IPS-15b (cell line): ENCODE results near the gene ENPEP.
A peak's percentile ranks its signal among the peaks of the same experiment; 100 is the strongest.
"Not testable (repeated sequence)": the region's sequence is repeated elsewhere in the genome, so short reads cannot be mapped to it uniquely, and the experiment has no call there.

Experiments used
- H3K27me3 ChIP-seq: one replicate; pipeline ENCODE4 v1.6.1; 2013; ENCODE audit warnings: low read length; ENCODE audit not compliant: control insufficient read depth, insufficient read depth
- H3K36me3 ChIP-seq: one replicate; pipeline ENCODE4 v1.6.1; 2013; ENCODE audit warnings: low read length; ENCODE audit not compliant: control insufficient read depth, insufficient read depth
- H3K4me1 ChIP-seq: one replicate; pipeline ENCODE4 v1.6.1; 2013; ENCODE audit warnings: mild to moderate bottlenecking, low read length; ENCODE audit not compliant: control insufficient read depth, insufficient read depth
- H3K4me3 ChIP-seq: one replicate; pipeline ENCODE4 v1.5.1; 2013; ENCODE audit warnings: low read depth, low read length
- H3K9ac ChIP-seq: one replicate; pipeline ENCODE4 v1.6.1; 2013; ENCODE audit warnings: low read depth, mild to moderate bottlenecking, low read length
- H3K9me3 ChIP-seq: one replicate; pipeline ENCODE4 v1.6.1; 2013; ENCODE audit warnings: mild to moderate bottlenecking, low read length; ENCODE audit not compliant: control insufficient read depth, insufficient read depth

The ENPEP gene

DNA sequence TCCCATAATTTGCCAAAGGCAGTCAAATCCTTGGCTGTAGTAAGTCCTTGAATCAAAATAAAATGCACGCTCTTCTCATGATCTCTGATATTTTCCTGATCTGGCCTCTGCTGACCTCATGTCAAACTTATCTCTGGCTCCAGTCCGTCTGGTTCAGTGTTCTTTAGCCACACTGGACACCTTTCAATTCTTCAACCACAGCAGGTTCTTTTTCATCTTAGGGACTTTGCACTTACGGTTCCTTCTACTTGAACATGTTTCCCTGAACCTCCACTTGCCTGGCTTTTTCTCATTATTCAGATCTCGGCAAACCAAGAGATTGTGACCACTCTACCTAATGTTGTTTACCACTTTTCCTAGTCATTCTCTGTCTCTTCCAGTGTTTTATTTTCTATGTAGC is 10.3 kb downstream of the ENPEP start:
- H3K36me3 ChIP-seq = no peaks in the 10 kb centered on the region
- no peaks in the 10 kb centered on the region for H3K27me3 ChIP-seq
- no peaks in the 10 kb centered on the region for H3K9me3 ChIP-seq
- peaks cover 20% of the 10 kb centered on the region for H3K4me1 ChIP-seq
- no peak overlapping the region for H3K4me3 ChIP-seq
- H3K9ac ChIP-seq = no peak overlapping the region

DNA sequence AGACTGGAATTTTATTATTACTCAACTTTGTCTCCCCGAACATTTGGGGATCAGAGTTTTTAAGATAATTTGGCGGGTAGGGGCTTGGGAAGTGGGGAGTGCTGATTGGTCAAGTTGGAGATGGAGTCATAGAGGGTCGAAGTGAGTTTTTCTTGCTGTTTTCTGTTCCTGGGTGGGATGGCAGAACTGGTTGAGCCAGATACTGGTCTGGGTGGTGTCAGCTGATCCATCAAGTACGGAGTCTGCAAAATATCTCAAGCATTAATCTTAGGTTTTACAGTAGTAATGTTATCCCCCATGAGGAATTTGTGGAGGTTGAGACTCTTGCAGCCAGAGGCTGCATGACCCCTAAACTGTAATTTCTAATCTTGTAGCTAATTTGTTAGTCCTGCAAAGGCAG is 10.9 kb downstream of the ENPEP start:
- H3K9me3 ChIP-seq, H3K36me3 ChIP-seq, H3K9ac ChIP-seq, H3K4me3 ChIP-seq, H3K27me3 ChIP-seq: not testable (repeated sequence)
- H3K4me1 ChIP-seq = peaks cover 17% of the 10 kb centered on the region

DNA sequence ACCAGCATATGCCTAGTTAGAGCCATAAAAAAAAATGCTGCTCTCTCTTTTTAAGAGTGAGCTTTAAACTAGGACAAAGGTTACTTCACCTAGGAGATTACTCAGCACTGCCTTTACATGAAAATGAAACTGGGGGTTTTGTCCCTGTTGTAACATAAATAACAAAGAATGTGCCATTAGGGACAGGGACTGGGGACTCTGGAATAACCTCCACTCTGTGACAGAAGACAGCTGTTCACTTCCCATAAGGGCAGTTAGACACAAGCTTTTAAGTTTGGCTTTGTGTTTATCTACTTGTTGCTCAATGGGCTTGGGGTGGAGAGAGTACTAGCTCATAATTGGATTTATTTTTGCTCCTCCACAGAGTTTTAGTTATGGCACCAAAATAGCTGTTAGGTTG is 11.9 kb downstream of the ENPEP start:
- H3K4me1 ChIP-seq = peaks cover 17% of the 10 kb centered on the region
- no peak overlapping the region for H3K9ac ChIP-seq
- peak overlapping the region; percentile 0 for H3K4me3 ChIP-seq
- H3K27me3 ChIP-seq = no peaks in the 10 kb centered on the region
- H3K9me3 ChIP-seq = no peaks in the 10 kb centered on the region
- H3K36me3 ChIP-seq = no peaks in the 10 kb centered on the region

DNA sequence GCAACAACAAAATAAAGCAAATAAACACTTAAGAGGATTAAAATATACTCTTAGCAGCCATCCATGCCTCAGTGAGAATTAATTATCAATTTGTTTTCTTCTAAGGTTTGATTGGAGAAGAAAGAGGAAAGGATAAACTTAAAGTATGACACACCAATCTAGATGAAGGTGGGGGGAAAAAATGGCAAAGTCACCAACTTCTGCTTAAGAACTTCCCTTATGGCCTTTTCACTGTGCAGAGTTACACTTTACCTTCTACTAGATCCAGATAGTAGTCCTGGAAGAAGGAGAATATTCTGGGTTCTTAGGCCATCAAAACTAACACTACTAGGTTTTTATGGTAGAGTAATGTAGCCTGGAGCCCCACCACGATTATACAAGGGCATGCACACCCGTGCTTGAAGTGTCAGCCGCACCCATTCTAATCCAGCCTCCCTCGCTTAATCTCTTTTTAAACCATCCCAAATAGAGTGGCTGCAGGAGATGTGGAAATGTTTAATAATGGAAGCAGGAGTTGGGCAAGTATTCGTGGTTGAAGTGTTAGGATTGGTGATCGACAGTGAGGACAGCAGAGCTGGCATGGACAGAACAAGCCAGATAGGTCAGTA is 14.1 kb downstream of the ENPEP start:
- Histone ChIP-seq H3K9me3 (no peaks in the 10 kb centered on the region), H3K4me3 (no peak overlapping the region), H3K4me1 (peaks cover 17% of the 10 kb centered on the region)

GRCh38 chr4:110492522-110492921 is 16.6 kb downstream of the ENPEP start:
- Histone ChIP-seq H3K4me1 (peaks cover 12% of the 10 kb centered on the region), H3K9ac (no peak overlapping the region), H3K27me3 (no peaks in the 10 kb centered on the region), H3K4me3 (no peak overlapping the region), H3K36me3 (no peaks in the 10 kb centered on the region), H3K9me3 (no peaks in the 10 kb centered on the region)

More for the DNA sequence above, 14.1 kb downstream of the ENPEP start:
- H3K27me3 ChIP-seq = no peaks in the 10 kb centered on the region
- no peaks in the 10 kb centered on the region for H3K36me3 ChIP-seq
- no peak overlapping the region for H3K9ac ChIP-seq

DNA sequence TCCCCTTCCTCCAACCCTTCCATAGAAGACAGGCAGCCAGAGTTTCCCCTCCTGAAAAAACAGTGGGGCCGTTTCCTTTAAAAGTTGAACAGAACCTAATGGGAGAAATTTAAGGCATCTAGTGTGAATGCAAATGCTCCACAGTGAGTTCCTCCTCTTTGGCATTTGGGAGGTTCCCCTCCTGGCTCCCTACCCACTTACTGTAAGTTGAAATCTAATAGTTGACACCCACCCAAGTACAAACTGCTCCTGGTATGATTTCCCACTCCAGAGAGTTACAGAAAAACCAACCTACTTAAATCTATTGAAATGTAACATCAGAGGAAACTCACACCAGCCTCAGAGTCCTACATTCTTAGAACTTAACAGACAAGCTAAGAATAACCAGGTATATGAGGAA is 17.6 kb downstream of the ENPEP start:
- Histone ChIP-seq H3K9ac (no peak overlapping the region), H3K9me3 (no peaks in the 10 kb centered on the region), H3K36me3 (no peaks in the 10 kb centered on the region), H3K27me3 (no peaks in the 10 kb centered on the region), H3K4me3 (no peak overlapping the region), H3K4me1 (peaks cover 4% of the 10 kb centered on the region)

DNA sequence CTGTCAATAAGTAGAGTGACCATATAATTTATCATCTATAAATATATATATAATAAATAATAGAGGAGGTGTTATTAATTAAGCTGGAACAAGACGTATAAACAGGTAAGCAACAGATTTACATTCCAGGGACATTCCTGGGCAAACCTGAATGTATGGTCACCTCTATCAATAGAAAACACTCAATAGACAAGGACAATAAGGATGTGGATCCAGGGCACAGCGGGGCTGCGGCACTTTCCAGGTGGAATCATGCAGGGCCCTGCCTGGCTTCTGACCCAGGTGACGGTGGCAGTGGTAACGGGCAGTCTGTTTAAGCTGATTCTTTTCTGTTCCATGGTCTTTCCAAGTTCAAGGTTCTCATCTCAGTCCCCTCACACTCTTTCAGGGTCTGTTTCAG is 22.5 kb downstream of the ENPEP start:
- Histone ChIP-seq H3K9ac (no peak overlapping the region), H3K4me1 (no peaks in the 10 kb centered on the region), H3K36me3 (no peaks in the 10 kb centered on the region), H3K9me3 (no peaks in the 10 kb centered on the region), H3K4me3 (no peak overlapping the region), H3K27me3 (no peaks in the 10 kb centered on the region)

- Histone ChIP-seq H3K27me3 (no peaks in the 10 kb centered on the region), H3K4me1 (no peaks in the 10 kb centered on the region), H3K9me3 (no peaks in the 10 kb centered on the region), H3K36me3 (no peaks in the 10 kb centered on the region), H3K4me3 (no peak overlapping the region), H3K9ac (no peak overlapping the region)
These were observed 23.2 kb downstream of the ENPEP start for GRCh38 chr4:110499126-110499525.

GRCh38 chr4:110501826-110502225 is 25.9 kb downstream of the ENPEP start:
- Histone ChIP-seq H3K9ac (no peak overlapping the region), H3K4me3 (no peak overlapping the region), H3K27me3 (no peaks in the 10 kb centered on the region)

DNA sequence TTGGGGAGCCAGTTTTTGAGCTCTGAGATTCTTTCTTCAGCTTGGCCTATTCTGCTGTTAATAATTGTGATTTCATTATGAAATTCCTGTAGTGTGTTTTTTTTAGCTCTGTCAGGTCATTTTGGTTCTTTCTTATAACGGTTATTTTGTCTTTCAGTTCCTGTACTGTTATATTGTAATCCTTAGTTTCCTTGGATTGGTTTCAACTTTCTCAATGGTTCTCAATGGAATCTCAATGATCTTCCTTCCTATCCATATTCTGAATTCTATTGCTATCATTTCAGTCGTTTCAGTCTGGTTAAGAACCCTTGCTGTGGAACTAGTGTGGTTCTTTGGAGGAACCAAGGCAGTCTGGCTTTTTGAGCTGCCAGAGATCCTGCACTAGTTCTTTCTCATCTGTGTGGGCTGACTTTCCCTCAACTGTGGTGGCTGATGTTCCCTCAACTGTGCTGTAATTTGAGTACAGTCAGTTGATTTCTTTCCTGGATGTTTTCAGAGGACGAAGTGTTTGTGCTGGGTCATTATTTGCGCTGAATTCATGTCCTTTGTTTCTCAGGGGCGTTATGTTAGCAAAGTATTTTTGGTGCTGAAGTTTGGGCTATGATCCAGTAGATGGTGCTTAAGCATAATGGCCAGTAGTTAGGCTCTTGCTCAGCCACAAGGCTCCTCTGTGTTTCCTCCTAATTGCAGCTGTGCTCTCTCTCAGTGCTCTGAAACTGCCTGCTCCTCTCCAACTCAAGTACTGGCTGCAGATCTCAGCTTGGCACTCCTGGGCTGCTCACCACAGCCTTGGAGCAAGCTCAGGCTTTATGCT is 27.5 kb downstream of the ENPEP start:
- no peaks in the 10 kb centered on the region for H3K4me1 ChIP-seq
- no peaks in the 10 kb centered on the region for H3K36me3 ChIP-seq
- no peak overlapping the region for H3K4me3 ChIP-seq
- H3K9me3 ChIP-seq = no peaks in the 10 kb centered on the region
- H3K27me3 ChIP-seq = no peaks in the 10 kb centered on the region
- H3K9ac ChIP-seq = no peak overlapping the region

More at GRCh38 chr4:110501826-110502225, 25.9 kb downstream of the ENPEP start:
- H3K9me3 ChIP-seq = no peaks in the 10 kb centered on the region
- no peaks in the 10 kb centered on the region for H3K36me3 ChIP-seq
- no peaks in the 10 kb centered on the region for H3K4me1 ChIP-seq

GRCh38 chr4:110504084-110504435 is 28.1 kb downstream of the ENPEP start:
- H3K27me3 ChIP-seq = no peaks in the 10 kb centered on the region
- no peak overlapping the region for H3K4me3 ChIP-seq
- no peaks in the 10 kb centered on the region for H3K4me1 ChIP-seq
- H3K36me3 ChIP-seq = no peaks in the 10 kb centered on the region
- no peaks in the 10 kb centered on the region for H3K9me3 ChIP-seq
- no peak overlapping the region for H3K9ac ChIP-seq

GRCh38 chr4:110505440-110505839 is 29.5 kb downstream of the ENPEP start:
- Histone ChIP-seq H3K9me3 (no peaks in the 10 kb centered on the region), H3K4me3 (no peak overlapping the region), H3K4me1 (no peaks in the 10 kb centered on the region), H3K27me3 (no peaks in the 10 kb centered on the region), H3K9ac (no peak overlapping the region), H3K36me3 (no peaks in the 10 kb centered on the region)
